HG03135 (cell line): Measurements from ENCODE around the gene GPS2.

Experiments
- ATAC-seq: cut with Tn5 transposase; IDR thresholded peaks from one replicate; pipeline ENCODE4 v1.9.1; 2021; ENCODE audit warnings: mild to moderate bottlenecking, moderate library complexity; ENCODE audit not compliant: unreplicated experiment

Gene GPS2, protein sequence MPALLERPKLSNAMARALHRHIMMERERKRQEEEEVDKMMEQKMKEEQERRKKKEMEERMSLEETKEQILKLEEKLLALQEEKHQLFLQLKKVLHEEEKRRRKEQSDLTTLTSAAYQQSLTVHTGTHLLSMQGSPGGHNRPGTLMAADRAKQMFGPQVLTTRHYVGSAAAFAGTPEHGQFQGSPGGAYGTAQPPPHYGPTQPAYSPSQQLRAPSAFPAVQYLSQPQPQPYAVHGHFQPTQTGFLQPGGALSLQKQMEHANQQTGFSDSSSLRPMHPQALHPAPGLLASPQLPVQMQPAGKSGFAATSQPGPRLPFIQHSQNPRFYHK

DNA sequence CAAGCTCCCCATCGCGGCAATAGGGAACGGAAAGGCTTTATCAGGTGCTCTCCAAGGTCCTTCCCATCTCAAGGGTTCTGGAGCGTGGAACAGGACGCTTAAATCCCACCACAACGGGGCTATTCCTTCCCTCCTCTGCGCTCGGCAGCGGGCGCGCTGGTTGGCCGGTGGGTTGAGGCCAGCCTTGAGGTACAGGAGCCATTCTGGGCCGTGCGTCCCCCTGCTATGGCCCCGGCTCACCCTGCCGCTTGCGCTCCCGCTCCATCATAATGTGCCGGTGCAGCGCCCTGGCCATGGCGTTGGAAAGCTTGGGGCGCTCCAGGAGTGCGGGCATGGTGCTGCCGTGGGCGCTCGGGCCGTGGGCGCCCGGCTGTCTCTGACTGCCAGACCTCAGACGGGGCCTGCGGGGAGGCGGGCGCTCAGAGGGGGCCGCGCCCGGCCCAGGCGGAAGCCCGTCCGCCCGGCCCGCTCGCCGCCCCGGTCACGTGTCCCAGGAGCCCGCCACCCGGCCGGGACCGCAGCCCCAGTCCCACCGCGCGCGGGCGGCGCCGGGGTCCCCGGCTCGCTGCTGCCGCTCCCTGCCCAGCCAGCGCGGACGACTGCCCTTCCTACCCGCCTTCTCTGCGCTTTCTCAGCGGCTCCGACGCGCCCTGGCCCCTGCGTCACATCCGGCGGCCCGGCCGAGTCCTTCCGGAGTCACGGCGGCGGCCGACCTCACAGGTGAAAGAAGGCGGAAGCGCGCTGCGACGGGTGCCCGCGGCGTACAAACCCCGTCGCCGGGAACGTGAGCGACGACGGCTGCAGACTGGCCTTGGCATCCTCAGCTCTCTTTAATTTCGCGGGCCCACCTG is at the start of gene GPS2:
Gene GPS2 (minus strand): TSS at position 642 of the 851 bp plus-strand sequence. CDS start 308 bp downstream, at position 334.
- ATAC-seq, result peak; percentile 66

DNA sequence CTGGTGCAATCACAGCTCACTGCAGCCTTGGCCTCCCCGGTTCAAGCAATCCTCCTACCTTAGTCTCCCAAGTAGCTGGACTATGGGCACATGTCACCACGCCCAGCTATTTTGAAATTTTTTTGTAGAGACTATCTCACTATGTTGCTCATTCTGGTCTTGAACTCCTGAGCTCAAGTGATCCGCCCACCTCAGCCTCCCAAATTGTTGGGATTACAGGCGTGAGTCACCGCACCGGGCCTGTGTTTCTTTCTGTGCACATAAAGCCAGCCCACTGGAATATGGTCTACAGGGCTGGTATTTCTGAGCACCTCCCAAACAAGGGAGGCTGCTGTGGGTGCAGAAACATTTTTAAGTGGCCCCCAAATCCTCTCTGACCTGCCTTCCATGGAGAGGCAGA is 48.2 kb upstream of the GPS2 start:
- ATAC-seq, result no peak

DNA sequence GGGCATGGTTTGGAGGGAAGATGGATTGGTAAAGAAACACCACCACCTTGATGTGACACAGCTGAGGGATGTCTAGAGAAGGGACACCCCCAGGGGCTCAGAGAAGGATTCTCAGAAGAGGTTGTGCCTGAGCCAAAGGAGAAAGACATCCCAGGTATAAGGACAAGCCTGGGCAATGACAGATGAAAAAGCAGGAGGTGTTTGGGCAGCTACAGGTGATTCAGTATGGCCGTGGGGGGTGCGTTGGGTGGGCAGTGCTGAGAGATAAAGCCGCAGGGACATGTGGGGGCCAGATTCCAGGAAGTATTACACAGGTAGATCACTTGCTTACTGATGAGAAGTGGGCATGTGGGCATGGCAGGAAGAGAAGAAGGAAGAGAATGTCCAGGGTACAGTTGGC is 46.7 kb upstream of the GPS2 start:
- no peak for ATAC-seq

DNA sequence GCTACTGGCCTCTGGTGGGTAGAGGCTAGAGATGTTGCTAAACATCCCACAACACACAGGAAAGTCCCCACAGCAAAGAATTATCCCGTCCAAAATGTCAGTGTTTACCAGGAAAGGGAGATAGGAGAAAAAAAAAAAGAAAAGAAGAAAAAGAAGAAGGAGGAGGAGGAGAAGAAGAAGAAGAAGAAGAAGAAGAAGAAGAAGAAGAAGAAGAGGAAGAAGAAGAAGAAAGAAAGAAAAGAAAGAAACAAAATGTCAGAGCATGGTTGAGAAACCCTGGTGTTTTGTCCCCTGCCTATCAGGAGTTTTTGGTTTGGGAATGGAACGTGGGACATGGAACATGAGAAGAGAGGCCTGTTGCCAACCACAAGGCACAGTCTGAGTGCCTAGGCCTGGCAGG is 42.2 kb upstream of the GPS2 start:
- no peak for ATAC-seq

DNA sequence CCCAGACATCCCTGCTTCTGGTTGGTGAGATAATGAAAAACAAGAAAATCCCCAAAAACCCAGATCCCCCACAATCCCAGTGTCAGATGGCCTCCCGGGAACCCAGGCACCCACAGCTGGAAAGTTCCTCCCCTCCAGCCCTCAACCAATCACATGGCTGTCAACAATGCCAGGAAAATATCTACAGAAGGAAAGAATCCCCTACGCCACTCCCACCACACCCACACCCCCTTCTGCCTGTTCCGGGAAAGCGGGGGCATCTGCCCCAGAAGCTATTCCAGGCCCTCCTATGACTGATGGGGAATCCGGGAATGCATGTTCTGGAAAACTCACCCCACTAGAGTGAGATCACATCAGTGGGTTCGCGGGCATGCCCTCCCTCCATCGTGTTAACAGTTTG is 41.6 kb upstream of the GPS2 start:
- ATAC-seq, result no peak

DNA sequence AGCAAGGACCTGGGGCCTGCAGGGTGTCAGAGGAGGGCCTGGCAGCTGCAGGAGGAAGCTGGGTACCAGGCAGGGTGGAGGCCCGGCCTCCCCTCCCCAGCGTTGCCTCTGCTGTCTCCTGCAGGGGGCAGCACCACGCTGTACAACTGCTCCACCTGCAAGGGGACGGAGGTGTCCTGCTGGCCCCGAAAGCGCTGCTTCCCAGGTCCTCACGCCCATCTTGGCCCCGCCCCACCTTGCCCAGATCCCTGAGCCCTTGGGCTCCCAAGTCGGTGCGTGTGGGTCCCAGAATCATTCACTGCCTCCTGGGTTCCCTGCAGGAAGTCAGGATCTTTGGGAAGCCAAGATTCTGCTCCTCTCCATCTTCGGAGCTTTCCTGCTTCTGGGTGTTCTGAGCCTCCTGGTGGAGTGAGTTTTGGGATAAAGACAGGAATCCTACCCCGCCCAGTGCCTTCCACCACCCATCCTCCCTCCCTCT is 41.0 kb upstream of the GPS2 start:
- ATAC-seq, result no peak

DNA sequence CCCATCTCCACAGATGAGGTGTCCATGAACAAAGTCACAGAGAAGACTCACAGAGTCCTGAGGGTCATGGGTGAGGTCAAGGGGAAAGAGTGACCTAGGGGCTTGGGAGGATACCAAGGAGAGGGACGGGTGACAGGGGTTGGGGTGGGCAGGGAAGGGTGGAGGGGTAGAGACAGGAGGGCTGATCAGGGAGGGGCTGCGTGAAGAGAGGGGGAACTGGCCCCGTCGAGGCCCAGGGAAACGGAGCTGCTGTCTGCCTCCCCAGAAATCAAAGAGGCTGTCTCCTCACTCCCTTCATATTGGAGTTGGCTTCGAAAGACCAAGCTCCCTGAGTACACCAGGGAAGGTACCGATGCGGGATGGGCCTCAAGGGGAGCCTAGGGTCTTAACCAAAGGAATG is 40.4 kb upstream of the GPS2 start:
- no peak for ATAC-seq

DNA sequence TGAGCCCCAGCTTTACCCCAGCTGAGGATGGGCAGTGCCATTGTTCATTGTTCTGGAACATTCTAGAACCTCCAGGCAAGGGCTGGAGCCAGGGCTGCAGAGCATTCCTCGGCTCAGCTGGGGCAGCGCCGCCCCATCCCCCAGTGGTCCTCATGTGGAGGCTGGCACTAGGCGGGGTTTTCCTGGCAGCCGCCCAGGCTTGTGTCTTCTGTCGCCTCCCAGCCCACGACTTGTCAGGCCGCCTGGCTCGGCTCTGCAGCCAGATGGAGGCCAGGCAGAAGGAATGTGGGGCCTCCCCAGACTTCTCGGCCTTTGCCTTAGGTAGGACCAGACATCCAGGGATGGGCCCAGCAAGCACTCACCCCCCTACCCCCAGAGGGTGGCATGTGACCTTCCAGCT is 39.9 kb upstream of the GPS2 start, which contains the start of gene TMEM95:
Gene TMEM95 (plus strand): TSS at position 104 of the 400 bp plus-strand sequence. CDS start 49 bp downstream, at position 153.
- ATAC-seq, result no peak

DNA sequence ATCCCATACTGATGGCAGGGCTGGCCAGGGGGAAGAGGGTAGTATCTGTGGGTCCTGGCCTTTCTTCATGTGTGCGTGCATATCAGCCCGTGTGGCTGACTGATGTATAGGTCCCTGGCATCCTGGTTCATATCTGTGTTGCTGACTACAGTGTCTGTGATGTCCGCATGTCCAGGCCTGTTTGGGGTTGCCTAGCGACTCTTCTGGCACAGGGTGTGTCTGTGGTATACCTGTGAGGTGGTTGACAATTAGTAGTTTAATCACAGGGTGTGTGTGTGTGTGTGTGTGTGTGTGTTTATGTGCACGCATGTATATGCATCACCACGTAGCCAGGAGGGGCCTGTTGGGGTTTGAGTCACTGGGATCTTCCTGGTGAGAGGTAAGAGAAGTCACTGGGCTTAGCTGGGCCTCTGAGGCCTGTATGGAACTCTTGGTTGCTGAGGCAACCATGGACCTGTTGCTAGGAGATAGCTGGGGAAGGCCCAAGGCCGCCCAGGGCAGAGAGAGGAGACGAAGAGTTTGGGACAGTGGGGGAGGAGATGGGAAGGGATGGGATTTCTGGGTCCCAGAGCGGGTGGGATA is 39.2 kb upstream of the GPS2 start:
- no peak for ATAC-seq

DNA sequence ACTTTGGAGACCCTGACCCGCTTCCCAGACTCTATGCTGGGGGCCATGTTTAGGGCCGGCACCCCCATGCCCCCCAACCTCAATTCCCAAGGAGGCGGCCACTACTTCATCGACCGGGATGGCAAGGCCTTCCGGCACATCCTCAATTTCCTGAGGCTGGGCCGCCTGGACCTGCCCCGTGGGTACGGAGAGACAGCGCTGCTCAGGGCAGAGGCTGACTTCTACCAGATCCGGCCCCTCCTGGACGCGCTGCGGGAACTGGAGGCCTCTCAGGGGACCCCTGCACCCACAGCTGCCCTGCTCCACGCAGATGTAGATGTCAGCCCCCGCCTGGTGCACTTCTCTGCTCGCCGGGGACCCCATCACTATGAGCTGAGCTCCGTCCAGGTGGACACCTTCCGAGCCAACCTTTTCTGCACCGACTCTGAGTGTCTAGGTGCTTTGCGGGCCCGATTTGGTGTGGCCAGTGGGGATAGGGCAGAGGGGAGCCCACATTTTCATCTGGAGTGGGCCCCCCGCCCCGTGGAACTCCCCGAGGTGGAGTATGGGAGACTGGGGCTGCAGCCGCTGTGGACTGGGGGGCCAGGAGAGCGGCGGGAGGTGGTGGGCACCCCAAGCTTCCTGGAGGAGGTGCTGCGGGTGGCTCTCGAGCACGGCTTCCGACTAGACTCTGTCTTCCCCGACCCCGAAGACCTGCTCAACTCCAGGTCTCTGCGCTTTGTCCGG is 37.9 kb upstream of the GPS2 start:
- ATAC-seq, result no peak

DNA sequence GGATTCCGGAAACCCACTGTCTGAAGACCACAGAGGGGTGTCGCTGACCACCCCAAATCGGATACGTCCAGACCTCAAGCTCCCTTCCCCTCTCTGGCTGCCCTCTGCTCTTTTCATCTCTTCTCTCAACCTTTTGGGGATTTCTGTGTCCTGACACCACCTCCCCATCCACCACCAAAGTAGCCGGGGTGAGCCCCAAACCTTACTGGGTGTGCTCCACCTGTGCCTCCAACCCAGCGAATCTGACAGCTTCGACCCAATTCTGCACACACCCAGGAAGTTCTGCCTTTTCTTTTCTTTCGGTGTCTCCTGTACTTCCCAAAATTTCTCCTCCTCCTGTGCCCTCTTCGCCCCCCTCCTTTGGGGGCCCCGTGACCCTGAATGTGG is 37.3 kb upstream of the GPS2 start:
- no peak for ATAC-seq

DNA sequence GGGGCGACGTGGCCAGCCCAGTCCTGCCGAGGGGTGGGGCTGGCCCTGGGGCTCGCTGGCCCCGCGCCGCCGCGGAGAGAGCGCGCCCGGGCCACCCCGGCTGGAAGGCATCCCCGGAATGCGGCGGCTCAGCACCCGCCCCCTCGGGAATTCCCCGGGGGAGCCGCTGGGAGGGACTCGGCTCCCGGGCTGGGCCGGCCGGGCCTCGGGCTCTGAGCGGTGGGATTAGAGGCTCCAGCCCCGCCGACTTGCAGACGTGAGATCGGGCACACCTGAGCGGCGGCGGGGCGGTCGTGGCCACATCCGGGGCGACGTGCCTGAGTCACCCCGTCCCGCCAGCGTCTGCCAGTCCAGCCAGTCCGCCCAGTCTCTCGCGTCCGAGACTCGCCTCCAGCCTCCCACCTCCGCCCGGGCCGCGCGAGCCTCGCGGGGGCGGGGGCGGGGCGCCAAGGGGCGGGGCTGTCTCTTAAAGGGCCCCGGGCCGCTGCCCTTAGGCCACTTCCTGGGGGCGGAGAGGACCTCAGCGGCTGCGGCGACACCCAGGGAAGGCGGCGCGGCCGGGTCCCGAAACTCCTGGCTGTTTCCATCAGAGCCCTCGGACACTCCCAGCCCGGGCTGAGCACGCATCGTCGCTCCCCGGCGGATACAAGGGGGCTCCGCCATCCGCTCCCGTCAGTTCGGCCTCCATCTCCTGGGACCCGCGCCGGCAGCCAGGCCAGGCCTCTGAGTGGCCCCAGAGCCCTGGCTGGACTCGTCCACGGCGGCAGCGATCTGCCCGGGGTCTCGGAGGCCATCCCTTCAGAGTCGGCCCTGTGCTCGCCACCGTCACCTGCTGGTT is 36.7 kb upstream of the GPS2 start, which contains the start of gene KCTD11:
Gene KCTD11 (plus strand): TSS at position 498 of the 838 bp plus-strand sequence.
- peak; percentile 65 for ATAC-seq

DNA sequence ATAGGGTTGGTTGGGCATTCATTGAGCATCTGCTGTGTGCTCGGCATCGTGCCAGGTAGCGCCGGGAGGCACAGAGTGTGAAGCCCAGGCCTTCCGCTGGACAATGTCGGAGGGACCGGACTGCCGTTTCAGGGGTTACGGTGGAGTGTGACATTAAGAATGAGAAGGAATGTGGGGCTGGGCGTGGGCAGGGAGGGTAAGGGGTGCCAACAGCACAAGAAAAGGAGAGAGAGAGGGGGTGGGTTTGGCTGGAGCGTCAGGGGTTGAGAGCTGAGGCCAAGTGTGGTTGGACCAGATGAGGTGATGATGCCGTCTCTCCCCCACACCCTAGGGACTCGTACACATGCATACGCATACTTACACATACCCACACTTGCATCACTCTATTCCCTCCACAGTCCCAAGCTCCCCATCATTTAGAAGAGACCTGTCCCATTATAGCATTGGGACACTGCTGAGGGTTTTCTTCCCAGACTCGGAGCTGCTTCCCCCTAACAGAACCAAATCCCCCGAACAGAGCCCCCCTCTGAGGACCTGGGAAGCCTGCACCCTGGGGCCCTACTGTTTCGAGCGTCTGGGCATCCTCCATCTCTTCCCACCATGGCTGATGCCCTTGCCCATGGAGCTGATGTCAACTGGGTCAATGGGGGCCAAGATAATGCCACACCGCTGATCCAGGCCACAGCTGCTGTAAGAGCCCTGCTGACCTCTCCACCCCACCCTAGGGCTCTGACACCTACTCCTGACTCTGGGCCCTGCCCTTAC is 33.5 kb upstream of the GPS2 start:
- no peak for ATAC-seq

DNA sequence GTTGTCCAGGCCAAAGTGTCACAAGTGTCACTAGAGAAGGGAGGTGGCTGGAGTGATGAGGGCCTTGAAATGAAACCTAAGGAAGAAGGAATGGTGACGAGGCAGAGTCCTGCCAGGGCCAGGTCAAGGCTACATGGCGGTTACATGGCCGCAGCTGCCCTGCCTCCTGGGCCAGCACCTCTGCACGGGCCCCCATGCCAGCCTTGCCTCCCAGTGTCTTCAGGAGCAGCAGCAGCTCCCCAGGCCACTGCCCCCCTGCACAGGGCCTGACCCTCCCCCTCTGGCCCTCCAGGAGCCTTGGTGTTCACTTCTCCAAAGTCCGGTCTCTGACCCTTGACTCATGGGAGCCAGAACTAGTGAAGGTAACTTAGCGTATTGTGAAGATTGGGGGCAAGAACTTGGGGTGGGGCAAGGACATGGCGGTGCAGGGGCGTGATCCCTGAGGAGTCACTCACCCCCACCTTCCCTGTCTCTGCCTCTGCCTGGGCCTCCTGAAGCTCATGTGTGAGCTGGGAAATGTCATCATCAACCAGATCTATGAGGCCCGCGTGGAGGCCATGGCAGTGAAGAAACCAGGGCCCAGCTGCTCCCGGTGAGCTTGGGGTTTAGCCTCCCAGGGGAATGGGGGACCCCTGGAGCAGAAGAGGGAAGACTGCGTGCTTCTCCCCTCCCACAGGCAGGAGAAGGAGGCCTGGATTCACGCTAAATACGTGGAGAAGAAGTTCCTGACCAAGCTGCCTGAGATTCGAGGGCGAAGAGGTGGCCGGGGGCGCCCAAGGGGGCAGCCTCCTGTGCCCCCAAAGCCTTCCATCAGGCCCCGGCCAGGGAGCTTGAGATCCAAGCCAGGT is 32.7 kb upstream of the GPS2 start:
- ATAC-seq, result no peak

DNA sequence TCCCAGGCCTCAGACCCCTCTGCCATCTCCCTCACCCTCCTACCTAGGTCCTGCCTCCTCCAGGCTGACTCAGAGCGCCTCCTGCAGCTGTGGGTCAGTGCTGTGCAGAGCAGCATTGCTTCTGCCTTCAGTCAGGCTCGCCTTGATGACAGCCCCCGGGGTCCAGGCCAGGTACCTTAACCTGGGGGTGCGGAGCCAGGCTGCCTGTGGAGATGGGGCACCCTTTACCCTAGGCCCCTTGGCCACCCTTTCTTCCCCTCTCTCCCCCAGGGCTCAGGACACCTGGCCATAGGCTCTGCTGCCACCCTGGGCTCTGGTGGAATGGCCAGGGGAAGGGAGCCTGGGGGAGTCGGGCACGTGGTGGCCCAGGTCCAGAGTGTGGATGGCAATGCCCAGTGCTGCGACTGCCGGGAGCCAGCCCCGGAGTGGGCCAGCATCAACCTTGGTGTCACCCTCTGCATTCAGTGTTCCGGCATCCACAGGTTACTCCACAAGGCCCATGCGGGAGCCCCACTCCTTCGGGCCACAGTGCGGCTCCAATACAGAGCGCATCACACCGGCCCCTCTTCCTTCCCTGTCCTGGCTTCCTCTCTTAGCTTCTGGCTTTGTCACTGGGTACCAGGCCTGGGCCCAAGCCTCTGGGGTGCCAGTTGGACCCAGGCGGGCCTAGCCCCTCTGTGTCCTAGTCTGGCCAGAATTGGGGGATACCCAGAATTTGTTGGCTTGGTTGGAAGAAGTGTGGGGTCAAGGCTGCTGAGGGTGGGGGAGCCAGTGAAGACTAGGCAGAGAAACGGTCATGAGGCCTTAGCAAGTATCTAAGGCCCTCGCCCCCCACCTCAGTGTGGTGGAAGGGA is 31.8 kb upstream of the GPS2 start:
- ATAC-seq, result no peak

DNA sequence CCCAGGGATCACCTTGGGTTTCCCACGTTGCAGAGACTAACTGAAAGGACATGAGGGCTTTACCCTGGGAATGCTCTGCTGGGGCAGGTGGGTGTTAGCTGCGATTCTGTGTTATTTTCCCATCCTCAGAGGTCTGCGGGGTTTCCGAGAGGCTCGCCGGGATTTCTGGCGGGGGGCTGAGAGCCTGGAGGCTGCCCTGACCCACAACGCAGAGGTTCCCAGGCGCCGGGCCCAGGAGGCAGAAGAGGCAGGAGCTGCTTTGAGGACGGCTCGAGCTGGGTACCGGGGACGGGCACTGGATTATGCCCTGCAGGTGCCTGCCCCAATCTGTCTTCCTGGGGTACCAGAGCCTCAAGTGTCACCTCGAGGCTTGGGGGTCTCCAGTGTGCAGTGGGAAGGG is 28.1 kb upstream of the GPS2 start:
- no peak for ATAC-seq

DNA sequence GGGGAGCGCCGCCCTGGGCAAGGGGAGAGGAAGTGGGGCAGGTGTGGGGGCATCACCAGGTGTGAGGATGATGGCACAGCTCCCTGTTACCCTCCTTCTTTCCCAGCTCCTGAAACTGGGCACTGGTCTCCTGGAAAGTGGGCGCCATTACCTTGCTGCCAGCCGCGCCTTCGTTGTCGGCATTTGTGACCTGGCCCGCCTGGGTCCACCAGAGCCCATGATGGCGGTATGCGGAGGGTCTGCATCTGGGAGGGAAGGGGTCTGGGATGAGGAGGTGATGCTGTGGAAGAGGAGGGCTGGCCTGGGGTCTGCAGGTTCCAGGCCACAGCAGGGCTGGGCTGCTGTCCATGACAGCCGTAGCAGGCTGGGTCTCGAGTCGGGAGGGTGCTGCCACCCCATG is 26.7 kb upstream of the GPS2 start:
- no peak for ATAC-seq
